Neural progenitor cell (in vitro differentiated cells): ENCODE results near the gene OPRL1. TPM values are rescaled to one million over a fixed set of nuclear protein-coding genes. Genes with fewer than 3 reads are reported as not detected.
A peak's percentile ranks its signal among the peaks of the same experiment; 100 is the strongest.

Experiments
- DNase-seq: peaks from one replicate; pipeline ENCODE4 v3.0.0-alpha.2; 2016; ENCODE audit warnings: low spot score
- H2AFZ ChIP-seq: fragments of 200-600 bp; sonication (generic); replicated peaks from 2 replicates; pipeline ENCODE4 v1.6.1; 2016; ENCODE audit warnings: antibody characterized with exemption
- H3F3A ChIP-seq: fragments of 200-600 bp; sonication (generic); 2 replicates; pipeline ENCODE4 v1.6.1; 2016; ENCODE audit warnings: antibody characterized with exemption, low read depth
- H3K27ac ChIP-seq: fragments of 200-600 bp; sonication (generic); 2 replicates; pipeline ENCODE4 v1.5.1; 2016; ENCODE audit warnings: mild to moderate bottlenecking
- H3K27me3 ChIP-seq: fragments of 200-600 bp; sonication (generic); 2 replicates; pipeline ENCODE4 v1.6.1; 2016; ENCODE audit warnings: mild to moderate bottlenecking, moderate library complexity
- H3K36me3 ChIP-seq: fragments of 200-600 bp; sonication (generic); 2 replicates; pipeline ENCODE4 v1.5.1; 2016
- H3K4me1 ChIP-seq: fragments of 200-600 bp; sonication (generic); 2 replicates; pipeline ENCODE4 v1.6.1; 2016; ENCODE audit warnings: mixed run types
- H3K4me2 ChIP-seq: fragments of 200-600 bp; sonication (generic); 2 replicates; pipeline ENCODE4 v1.6.1; 2016
- H3K4me3 ChIP-seq: fragments of 200-600 bp; sonication (generic); 2 replicates; pipeline ENCODE4 v1.5.1; 2016
- H3K79me2 ChIP-seq: fragments of 200-600 bp; sonication (generic); 2 replicates; pipeline ENCODE4 v1.6.1; 2016; ENCODE audit warnings: low read depth
- H3K9ac ChIP-seq: fragments of 200-600 bp; sonication (generic); 2 replicates; pipeline ENCODE4 v1.6.1; 2016
- H3K9me3 ChIP-seq: fragments of 200-600 bp; sonication (generic); 2 replicates; pipeline ENCODE4 v1.5.1; 2016; ENCODE audit warnings: low read depth
- H4K20me1 ChIP-seq: fragments of 200-600 bp; sonication (generic); 2 replicates; pipeline ENCODE4 v1.6.1; 2016; ENCODE audit warnings: low read depth
- H3K27ac Mint-ChIP-seq: 3 replicates; pipeline ENCODE4 v1.8.0; 2021; ENCODE audit warnings: mixed read lengths
- H3K27me3 Mint-ChIP-seq: 2 replicates; pipeline ENCODE4 v1.8.0; 2022; ENCODE audit warnings: low read depth, mild to moderate bottlenecking, inconsistent platforms, moderate library complexity, mixed read lengths; ENCODE audit not compliant: insufficient read depth
- H3K36me3 Mint-ChIP-seq: 3 replicates; pipeline ENCODE4 v1.8.0; 2021; ENCODE audit warnings: mixed read lengths
- H3K4me1 Mint-ChIP-seq: 3 replicates; pipeline ENCODE4 v1.8.0; 2021; ENCODE audit warnings: mixed read lengths
- H3K4me3 Mint-ChIP-seq: 3 replicates; pipeline ENCODE4 v1.8.0; 2021; ENCODE audit warnings: mild to moderate bottlenecking, moderate library complexity, mixed read lengths
- H3K9me3 Mint-ChIP-seq: 3 replicates; pipeline ENCODE4 v1.8.0; 2020; ENCODE audit warnings: mixed read lengths
- EZH2 ChIP-seq: fragments of 200-600 bp; sonication (generic); IDR thresholded peaks from 2 replicates; pipeline ENCODE4 v1.6.1; 2017; ENCODE audit warnings: antibody characterized with exemption, mild to moderate bottlenecking, moderate library complexity
- EZH2phosphoT487 ChIP-seq: fragments of 200-600 bp; sonication (generic); IDR thresholded peaks from 2 replicates; pipeline ENCODE4 v1.6.1; 2017; ENCODE audit warnings: antibody characterized with exemption
- total RNA-seq: library from RNA; depleted of rRNA; stranded (reverse); fragments of >200 nt; gene quantifications from 2 replicates; pipeline ENCODE4 v1.2.3, GENCODE V29; 2015; ENCODE audit warnings: low replicate concordance
- TF ChIP-seq, protein P1 (sequence below): fragments of 200-600 bp; sonication (generic); IDR thresholded peaks from 2 replicates; pipeline ENCODE4 v1.5.1; 2017; ENCODE audit warnings: antibody characterized with exemption, mild to moderate bottlenecking

Gene OPRL1
- total RNA-seq, 1 donor from 2014 or later = 1.3 TPM

DNA sequence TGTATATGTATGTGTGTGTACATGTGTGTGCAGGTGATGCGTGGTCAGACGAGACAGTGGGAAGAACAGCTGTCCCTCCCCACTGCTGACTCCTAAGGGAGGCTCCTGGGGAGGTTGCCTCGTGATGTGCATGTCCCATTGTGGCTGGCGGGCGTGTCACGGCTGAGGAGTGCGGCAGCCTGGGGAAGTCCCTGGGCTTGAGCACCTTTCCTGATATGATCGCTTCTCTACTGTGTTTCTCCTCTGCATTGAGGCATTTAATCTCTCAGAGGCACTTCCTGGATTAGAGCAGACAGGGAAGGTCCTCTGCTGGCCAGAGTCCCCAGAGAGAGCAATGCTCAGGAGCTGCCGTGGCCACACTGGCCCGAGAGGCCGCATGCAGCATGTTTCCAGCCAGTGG is 16.0 kb downstream of the OPRL1 start:
- peaks cover 13% of the 10 kb centered on the region for H3K4me1 Mint-ChIP-seq
- no peaks in the 10 kb centered on the region for H3K79me2 ChIP-seq
- H3K4me3 ChIP-seq = no peak overlapping the region
- no peak overlapping the region for H3K4me3 Mint-ChIP-seq
- H3F3A ChIP-seq = peaks cover 9% of the 10 kb centered on the region
- DNase-seq = no peak
- H2AFZ ChIP-seq = no peak overlapping the region
- no peaks in the 10 kb centered on the region for H4K20me1 ChIP-seq
- H3K9ac ChIP-seq = no peak overlapping the region
- no peaks in the 10 kb centered on the region for H3K9me3 ChIP-seq
- peaks cover 29% of the 10 kb centered on the region for H3K27me3 ChIP-seq
- no peak overlapping the region for H3K27ac Mint-ChIP-seq
- H3K27ac ChIP-seq = no peak overlapping the region
- TF ChIP-seq EZH2phosphoT487 = no peak
- no peak for TF ChIP-seq EZH2
- TF ChIP-seq, protein P1, sequence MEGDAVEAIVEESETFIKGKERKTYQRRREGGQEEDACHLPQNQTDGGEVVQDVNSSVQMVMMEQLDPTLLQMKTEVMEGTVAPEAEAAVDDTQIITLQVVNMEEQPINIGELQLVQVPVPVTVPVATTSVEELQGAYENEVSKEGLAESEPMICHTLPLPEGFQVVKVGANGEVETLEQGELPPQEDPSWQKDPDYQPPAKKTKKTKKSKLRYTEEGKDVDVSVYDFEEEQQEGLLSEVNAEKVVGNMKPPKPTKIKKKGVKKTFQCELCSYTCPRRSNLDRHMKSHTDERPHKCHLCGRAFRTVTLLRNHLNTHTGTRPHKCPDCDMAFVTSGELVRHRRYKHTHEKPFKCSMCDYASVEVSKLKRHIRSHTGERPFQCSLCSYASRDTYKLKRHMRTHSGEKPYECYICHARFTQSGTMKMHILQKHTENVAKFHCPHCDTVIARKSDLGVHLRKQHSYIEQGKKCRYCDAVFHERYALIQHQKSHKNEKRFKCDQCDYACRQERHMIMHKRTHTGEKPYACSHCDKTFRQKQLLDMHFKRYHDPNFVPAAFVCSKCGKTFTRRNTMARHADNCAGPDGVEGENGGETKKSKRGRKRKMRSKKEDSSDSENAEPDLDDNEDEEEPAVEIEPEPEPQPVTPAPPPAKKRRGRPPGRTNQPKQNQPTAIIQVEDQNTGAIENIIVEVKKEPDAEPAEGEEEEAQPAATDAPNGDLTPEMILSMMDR = no peak
- H3K27me3 Mint-ChIP-seq = peaks cover 16% of the 10 kb centered on the region
- peaks cover 3% of the 10 kb centered on the region for H3K36me3 Mint-ChIP-seq
- H3K4me2 ChIP-seq = no peak overlapping the region
- no peaks in the 10 kb centered on the region for H3K36me3 ChIP-seq
- H3K4me1 ChIP-seq = peaks cover 3% of the 10 kb centered on the region
- peaks cover 3% of the 10 kb centered on the region for H3K9me3 Mint-ChIP-seq

DNA sequence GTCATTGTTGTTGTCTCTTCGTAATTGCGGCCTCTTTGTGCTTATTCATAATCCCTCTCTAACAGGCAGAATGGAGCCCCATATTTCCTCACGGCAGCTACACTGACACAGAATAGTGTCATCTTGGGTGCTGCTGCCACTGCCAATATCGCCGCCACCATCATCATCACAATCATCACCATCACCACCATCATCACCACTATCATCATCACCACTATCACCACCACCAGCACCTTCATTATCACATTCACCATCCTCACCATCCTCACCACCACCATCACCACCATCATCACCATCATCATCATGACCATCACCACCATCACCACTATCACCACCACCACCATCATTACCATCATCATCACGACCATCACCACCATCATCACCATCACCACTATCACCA is 16.7 kb downstream of the OPRL1 start:
- H3K4me1 Mint-ChIP-seq = peaks cover 14% of the 10 kb centered on the region
- Histone ChIP-seq H3K27me3 (peaks cover 32% of the 10 kb centered on the region), H3K4me2 (no peak overlapping the region), H3K9me3 (no peaks in the 10 kb centered on the region), H3K36me3 (no peaks in the 10 kb centered on the region), H3K79me2 (no peaks in the 10 kb centered on the region), H4K20me1 (no peaks in the 10 kb centered on the region), H3K27ac (no peak overlapping the region), H3K4me3 (no peak overlapping the region), H3K9ac (no peak overlapping the region), H3F3A (peaks cover 9% of the 10 kb centered on the region), H2AFZ (no peak overlapping the region), H3K4me1 (peaks cover 3% of the 10 kb centered on the region)
- H3K4me3 Mint-ChIP-seq = peak overlapping the region; percentile 0
- no peak overlapping the region for H3K27ac Mint-ChIP-seq
- peaks cover 21% of the 10 kb centered on the region for H3K27me3 Mint-ChIP-seq
- peaks cover 3% of the 10 kb centered on the region for H3K9me3 Mint-ChIP-seq
- peaks cover 3% of the 10 kb centered on the region for H3K36me3 Mint-ChIP-seq
- DNase-seq = no peak
- TF ChIP-seq EZH2phosphoT487 (no peak), EZH2 (no peak)
- TF ChIP-seq, protein P1 = no peak

DNA sequence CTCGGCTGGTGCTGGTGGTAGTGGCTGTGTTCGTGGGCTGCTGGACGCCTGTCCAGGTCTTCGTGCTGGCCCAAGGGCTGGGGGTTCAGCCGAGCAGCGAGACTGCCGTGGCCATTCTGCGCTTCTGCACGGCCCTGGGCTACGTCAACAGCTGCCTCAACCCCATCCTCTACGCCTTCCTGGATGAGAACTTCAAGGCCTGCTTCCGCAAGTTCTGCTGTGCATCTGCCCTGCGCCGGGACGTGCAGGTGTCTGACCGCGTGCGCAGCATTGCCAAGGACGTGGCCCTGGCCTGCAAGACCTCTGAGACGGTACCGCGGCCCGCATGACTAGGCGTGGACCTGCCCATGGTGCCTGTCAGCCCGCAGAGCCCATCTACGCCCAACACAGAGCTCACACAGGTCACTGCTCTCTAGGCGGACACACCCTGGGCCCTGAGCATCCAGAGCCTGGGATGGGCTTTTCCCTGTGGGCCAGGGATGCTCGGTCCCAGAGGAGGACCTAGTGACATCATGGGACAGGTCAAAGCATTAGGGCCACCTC is 18.7 kb downstream of the OPRL1 start:
- Histone ChIP-seq H2AFZ (no peak overlapping the region), H3K27ac (no peak overlapping the region), H3K9ac (no peak overlapping the region), H3F3A (no peaks in the 10 kb centered on the region), H3K4me2 (no peak overlapping the region), H3K9me3 (no peaks in the 10 kb centered on the region), H3K4me1 (peaks cover 4% of the 10 kb centered on the region), H4K20me1 (peaks cover 5% of the 10 kb centered on the region), H3K27me3 (peaks cover 37% of the 10 kb centered on the region), H3K4me3 (no peak overlapping the region), H3K79me2 (no peaks in the 10 kb centered on the region), H3K36me3 (no peaks in the 10 kb centered on the region)
- H3K27me3 Mint-ChIP-seq = peaks cover 26% of the 10 kb centered on the region
- TF ChIP-seq EZH2 (no peak), EZH2phosphoT487 (no peak)
- TF ChIP-seq, protein P1 = no peak
- H3K36me3 Mint-ChIP-seq = peaks cover 3% of the 10 kb centered on the region
- DNase-seq = no peak
- H3K9me3 Mint-ChIP-seq = peaks cover 3% of the 10 kb centered on the region
- peaks cover 10% of the 10 kb centered on the region for H3K4me1 Mint-ChIP-seq
- H3K4me3 Mint-ChIP-seq = no peak overlapping the region
- H3K27ac Mint-ChIP-seq = no peak overlapping the region
